Measurements from ENCODE around the gene RGL3.
"Not testable (repeated sequence)": the region's sequence is repeated elsewhere in the genome, so short reads cannot be mapped to it uniquely, and the experiment has no call there.

The RGL3 gene

DNA sequence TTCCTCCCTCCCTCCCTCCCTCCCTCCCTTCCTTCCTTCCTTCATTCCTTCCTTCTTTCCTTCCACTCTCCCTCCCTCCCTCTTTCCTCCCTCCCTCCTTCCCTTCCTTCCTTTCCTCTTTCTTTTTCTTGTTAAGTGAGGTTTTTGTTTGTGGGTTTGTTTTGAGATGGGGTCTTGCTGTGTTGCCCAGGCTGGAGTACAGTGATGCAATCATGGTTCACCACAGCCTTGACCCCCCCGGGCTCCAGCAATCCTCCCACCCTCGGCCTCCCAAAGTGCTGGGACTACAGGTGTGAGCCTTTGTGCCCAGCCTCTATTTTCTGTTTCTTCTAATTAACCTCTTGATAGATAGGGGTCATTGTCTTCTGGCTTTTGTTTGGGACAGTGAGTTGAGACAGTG is 42.3 kb upstream of the RGL3 start:
- Mint-ChIP-seq H3K9me3 (no peaks in the 10 kb centered on the region), H3K27me3 (ENCODE audit: low read depth, poor library complexity) (peaks cover 16% of the 10 kb centered on the region), H3K4me1 (peaks cover 8% of the 10 kb centered on the region), H3K4me3 (no peak overlapping the region), H3K36me3 (ENCODE audit: low read depth) (no peaks in the 10 kb centered on the region), H3K27ac (no peak overlapping the region)
- DNase-seq, result no peak
- TF ChIP-seq, protein P1, sequence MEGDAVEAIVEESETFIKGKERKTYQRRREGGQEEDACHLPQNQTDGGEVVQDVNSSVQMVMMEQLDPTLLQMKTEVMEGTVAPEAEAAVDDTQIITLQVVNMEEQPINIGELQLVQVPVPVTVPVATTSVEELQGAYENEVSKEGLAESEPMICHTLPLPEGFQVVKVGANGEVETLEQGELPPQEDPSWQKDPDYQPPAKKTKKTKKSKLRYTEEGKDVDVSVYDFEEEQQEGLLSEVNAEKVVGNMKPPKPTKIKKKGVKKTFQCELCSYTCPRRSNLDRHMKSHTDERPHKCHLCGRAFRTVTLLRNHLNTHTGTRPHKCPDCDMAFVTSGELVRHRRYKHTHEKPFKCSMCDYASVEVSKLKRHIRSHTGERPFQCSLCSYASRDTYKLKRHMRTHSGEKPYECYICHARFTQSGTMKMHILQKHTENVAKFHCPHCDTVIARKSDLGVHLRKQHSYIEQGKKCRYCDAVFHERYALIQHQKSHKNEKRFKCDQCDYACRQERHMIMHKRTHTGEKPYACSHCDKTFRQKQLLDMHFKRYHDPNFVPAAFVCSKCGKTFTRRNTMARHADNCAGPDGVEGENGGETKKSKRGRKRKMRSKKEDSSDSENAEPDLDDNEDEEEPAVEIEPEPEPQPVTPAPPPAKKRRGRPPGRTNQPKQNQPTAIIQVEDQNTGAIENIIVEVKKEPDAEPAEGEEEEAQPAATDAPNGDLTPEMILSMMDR (IDR thresholded peaks at IDR 0.05), result no peak

DNA sequence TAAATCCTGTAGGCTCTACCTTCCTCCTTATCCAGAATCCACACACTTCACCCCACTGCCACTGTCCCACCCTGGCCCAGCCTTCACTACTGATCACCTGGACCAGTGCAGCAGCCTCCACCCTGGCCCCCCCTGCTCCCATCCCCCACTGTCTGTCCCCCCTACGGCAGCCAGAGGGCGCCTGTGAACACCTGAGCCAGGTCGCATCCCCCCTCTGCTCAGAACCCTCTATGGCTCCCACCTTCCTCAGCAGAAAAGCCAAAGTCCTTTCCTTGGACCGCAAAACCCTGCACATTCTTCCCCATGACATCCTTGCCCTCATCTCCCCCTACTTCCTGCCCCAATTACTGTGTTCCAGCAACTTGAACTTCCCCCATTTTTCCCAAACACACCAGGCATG is 41.1 kb upstream of the RGL3 start:
- Mint-ChIP-seq H3K9me3 (no peaks in the 10 kb centered on the region), H3K4me3 (no peak overlapping the region), H3K36me3 (ENCODE audit: low read depth) (no peaks in the 10 kb centered on the region), H3K4me1 (peaks cover 5% of the 10 kb centered on the region), H3K27ac (no peak overlapping the region), H3K27me3 (ENCODE audit: low read depth, poor library complexity) (peaks cover 16% of the 10 kb centered on the region)
- DNase-seq, result no peak
- TF ChIP-seq, protein P1 (IDR thresholded peaks at IDR 0.05), result no peak

DNA sequence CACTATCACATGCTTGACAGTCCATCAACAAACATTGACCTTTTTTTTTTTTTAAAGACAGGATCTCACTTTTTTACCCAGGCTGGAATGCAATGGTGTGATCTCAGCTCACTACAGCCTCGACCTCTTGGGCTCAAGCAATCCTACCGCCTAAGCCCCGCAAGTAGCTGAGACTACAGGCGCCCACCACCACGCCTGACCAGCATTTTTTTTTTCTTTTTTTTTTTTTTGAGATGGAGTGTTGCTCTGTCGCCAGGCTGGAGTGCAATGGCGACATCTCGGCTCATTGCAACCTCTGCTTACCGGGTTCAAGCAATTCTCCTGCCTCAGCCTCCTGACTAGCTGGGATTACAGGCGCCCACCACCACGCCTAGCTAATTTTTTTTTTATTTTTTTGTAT is 39.8 kb upstream of the RGL3 start:
- not testable (repeated sequence) for H3K4me3 Mint-ChIP-seq; H3K9me3 Mint-ChIP-seq; H3K36me3 Mint-ChIP-seq (ENCODE audit: low read depth); H3K27ac Mint-ChIP-seq; DNase-seq; H3K4me1 Mint-ChIP-seq
- peaks cover 16% of the 10 kb centered on the region for H3K27me3 Mint-ChIP-seq (ENCODE audit: low read depth, poor library complexity)

DNA sequence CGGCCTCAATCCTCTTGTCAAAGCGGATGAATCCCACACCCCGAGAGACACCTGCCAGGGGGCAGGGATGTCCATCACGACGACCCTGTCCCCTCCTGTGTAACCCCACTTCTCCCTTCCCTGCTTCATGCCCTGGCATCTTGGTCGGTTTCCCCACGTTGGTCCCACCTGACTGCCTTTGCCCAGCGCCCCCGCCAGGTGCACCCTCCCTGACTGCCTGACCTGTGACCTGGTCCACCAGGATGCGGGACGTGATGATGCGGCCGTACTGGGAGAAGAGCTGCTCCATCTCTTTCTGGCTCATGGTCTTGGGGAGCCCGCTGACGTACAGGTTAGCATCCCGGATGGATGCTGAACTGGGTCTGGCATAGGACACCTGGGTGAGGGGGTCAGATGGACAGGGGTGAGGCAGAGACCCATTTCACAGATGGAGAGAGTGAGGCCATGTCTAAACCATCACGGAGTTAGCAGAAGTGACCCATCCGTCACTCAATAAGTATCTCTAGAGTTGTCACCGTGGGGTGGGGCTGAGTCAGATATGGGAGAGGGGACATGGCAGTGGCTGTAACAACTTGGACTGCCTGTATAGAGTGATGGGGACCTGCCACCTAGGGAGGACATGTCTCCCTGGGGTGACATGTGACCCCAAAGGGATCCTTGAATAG is 39.3 kb upstream of the RGL3 start:
- Mint-ChIP-seq H3K27ac (no peak overlapping the region), H3K9me3 (no peaks in the 10 kb centered on the region), H3K4me3 (no peak overlapping the region), H3K27me3 (ENCODE audit: low read depth, poor library complexity) (peaks cover 16% of the 10 kb centered on the region), H3K4me1 (peaks cover 13% of the 10 kb centered on the region), H3K36me3 (ENCODE audit: low read depth) (no peaks in the 10 kb centered on the region)
- no peak for DNase-seq
- TF ChIP-seq, protein P1 (IDR thresholded peaks at IDR 0.05), result no peak

DNA sequence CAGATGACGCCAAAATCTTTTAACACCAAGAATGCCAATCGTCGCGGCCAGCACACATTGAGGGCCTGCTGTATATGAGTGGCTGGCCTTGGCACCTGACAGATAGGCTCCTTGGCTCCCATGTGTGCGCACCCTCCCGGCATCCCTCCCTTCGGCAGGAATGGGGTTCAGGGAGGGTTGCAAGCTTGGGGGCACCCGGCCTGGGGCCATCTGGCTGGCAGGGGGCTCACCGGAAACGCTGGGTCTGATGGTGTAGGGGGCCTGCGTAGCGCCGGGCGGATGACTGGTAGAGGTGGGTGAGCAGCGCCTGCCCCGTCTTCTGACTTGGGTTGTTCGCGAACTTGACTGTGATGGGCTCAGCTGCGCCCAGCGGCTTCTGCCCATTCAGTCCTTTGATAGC is 38.7 kb upstream of the RGL3 start:
- no peak for DNase-seq
- Mint-ChIP-seq H3K4me3 (no peak overlapping the region), H3K27ac (no peak overlapping the region), H3K27me3 (ENCODE audit: low read depth, poor library complexity) (peaks cover 16% of the 10 kb centered on the region), H3K4me1 (peaks cover 18% of the 10 kb centered on the region), H3K36me3 (ENCODE audit: low read depth) (no peaks in the 10 kb centered on the region), H3K9me3 (no peaks in the 10 kb centered on the region)
- TF ChIP-seq, protein P1 (IDR thresholded peaks at IDR 0.05), result no peak

DNA sequence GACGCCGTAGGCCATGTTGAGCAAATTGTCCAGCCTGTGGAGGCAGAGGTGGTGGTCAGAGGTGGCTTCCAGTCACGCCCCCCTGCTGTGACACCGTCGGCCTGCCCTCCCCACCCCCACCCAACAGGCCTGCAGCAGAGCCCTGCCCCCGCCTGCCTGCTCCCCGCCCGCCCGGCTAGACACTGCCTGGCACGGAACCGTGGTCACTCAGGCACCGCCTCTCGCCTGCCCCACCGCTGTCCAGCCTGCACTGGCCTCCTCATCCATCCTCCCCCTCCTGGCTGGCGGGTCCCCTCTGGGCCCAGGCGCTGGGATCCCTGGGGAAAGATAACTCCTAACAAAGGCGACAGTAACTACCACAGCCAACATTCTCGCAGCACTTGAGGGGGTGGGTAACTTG is 38.0 kb upstream of the RGL3 start:
- TF ChIP-seq, protein P1 (IDR thresholded peaks at IDR 0.05), result no peak
- H3K4me1 Mint-ChIP-seq, result peaks cover 26% of the 10 kb centered on the region
- H3K27me3 Mint-ChIP-seq (ENCODE audit: low read depth, poor library complexity), result peaks cover 16% of the 10 kb centered on the region
- no peak overlapping the region for H3K4me3 Mint-ChIP-seq
- no peaks in the 10 kb centered on the region for H3K9me3 Mint-ChIP-seq
- H3K27ac Mint-ChIP-seq, result no peak overlapping the region
- H3K36me3 Mint-ChIP-seq (ENCODE audit: low read depth), result no peaks in the 10 kb centered on the region
- peak; percentile 56 for DNase-seq
